GM18868 (cell line): ENCODE results near the gene PPM1H.
"Not testable (repeated sequence)": the region's sequence is repeated elsewhere in the genome, so short reads cannot be mapped to it uniquely, and the experiment has no call there.

Source experiments
- ATAC-seq: cut with Tn5 transposase; IDR thresholded peaks from one replicate; pipeline ENCODE4 v1.9.1; 2021; ENCODE audit warnings: mild to moderate bottlenecking, moderate library complexity; ENCODE audit not compliant: unreplicated experiment

Gene PPM1H

DNA sequence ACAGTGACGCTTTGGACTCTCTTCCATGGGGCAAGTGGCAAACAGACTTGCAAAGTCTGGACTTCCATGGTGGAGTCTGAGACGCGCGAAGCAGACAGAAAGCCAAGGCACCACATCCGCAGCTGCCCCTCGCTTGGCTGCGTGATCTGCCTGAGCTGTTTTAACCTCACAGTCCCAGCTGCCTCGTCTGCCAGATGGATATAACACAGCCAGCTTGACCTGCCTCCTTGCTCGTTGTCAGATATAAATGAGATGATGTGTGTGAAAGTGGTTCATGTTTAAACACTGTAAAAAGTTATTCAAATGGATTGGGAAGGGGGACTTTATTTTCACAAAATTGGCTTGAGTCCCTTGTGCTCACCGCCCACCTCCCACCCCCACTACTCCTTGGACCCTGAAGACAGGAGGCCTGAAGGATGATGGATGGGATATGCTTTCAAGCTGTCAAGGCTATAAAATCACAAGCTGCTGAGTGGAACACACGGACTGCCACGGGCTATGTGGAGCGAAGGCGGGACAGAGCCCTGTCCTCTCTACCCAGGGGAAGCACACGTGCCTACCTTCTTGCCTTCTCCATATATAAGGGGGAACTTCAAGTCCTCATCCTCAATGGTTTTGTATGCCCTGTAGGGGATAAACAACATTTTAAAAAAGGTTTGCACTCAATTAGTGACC, 241.4 kb downstream of the PPM1H start:
- ATAC-seq, result no peak

DNA sequence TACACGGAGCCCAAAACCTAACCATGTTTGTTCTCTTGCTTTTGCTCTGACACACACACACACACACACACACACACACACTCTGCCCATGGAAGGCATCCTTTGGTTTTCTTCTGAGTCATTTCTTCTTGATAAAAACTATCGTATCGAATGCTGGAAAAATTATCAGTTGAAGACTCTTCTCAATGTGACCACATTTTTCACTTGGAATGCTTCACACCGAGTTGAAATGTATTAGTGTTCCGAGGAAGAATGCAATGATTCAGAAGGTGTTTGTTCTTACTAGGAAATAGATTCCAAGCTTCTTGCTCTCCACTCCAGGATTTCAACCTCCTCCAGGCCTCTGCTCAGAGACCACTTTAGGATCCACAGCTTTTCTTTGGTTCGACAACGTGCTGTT, 242.1 kb downstream of the PPM1H start:
- no peak for ATAC-seq

DNA sequence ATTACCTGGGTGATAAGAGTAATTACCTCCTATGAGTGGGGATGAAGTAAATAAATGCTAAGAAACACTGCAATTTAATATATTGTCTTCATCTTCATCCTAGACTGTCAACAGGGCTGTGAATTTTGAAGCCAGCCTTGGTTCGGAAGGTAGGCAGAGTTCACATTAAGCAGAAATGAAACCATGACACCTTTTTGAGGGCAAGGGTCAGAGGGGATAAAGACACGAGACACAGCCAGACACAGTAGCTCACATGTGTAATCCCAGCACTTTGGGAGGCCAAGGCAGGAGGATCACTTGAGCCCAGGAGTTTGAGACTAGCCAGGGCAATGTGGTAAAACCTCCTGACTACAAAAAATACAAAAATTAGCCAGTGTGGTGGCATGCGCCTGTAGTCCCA, 243.6 kb downstream of the PPM1H start:
- no peak for ATAC-seq

DNA sequence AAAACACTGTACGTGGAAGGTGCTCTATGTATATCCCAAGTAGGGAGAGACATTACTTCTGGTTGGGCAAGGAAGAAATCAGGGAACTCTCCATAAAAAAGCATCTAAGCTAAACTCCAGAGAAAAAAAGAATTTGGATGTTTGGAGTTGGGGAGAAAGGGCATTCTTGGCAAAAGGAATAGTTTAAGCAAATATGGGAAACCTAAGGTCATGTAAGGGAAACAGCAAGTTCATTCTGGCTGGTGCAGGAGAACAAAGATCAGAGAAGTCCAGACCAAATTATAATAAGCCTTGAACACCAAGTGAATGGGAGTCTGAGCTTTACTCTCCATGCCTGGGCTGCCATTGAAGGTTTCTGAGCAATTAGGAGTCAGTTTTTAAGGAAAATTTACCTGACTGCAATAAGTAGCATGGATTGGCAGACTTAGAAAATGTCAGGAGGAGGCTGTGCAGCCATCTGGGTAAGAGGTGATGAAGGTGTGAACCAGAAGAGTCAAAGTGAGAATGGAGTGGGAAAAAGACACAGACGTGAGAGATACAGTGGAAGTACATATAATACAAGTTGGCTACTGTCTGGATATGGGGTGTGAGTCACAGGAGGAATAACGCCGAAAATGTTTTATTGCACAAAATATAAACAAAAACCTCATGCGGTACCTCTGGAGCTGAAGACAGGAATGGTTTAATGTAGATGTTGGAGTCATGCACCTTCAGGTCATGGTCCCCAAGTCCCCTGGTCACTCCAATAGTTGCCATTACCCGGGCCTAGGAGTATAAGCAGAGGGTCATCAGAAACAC, 245.7 kb downstream of the PPM1H start:
- no peak for ATAC-seq

DNA sequence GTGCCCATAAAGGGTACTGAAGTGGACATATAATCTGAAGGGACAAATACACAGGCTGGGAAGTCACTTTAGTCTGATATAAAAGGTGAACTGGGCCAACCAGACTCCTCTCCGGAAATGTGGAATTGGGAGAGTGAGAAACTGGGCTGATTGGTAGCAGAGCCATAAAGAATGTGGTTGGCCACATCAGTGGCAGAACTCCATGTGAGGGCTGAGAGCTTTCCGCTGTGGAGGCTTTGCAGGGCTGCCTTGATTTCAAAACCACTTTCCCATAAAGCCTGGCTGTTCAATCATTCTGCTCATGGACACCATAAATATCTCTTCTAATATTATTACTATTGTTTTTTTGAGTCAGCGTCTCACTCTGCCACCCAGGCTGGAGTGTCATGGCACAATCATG, 248.0 kb downstream of the PPM1H start:
- no peak for ATAC-seq

DNA sequence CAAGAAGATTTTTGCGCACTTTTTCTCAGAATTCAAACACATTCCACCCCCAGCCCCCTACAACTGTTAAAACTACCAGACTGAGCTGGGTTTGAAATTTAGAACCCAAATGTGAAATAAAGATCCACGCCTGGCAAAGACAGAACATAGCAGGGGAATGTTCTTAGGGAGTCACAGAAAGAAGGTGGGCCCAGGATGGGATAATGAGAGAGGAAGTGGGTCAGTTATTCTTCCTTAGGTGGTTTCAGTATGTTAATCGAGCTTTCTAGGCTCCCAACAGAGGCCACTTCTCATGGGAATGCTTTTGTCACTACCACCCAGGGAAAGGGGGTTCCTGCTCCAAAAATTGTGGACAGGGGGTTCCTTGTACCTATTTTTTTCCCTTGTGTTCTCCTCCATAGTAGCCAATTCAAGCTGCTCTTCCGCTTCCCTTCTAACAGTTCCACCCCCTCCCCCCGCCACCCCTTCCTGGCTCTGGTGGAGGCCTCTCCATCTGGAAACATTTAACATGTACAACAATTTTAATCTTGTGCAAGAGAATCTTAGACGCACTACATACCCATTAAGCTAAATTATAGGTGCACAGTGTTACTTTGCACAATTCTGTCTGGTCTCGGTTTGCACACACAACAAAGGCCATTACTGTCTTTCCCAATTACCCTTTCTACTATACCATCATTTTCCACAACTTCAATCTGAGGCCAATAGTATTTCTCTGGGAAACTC, 250.2 kb downstream of the PPM1H start:
- no peak for ATAC-seq

DNA sequence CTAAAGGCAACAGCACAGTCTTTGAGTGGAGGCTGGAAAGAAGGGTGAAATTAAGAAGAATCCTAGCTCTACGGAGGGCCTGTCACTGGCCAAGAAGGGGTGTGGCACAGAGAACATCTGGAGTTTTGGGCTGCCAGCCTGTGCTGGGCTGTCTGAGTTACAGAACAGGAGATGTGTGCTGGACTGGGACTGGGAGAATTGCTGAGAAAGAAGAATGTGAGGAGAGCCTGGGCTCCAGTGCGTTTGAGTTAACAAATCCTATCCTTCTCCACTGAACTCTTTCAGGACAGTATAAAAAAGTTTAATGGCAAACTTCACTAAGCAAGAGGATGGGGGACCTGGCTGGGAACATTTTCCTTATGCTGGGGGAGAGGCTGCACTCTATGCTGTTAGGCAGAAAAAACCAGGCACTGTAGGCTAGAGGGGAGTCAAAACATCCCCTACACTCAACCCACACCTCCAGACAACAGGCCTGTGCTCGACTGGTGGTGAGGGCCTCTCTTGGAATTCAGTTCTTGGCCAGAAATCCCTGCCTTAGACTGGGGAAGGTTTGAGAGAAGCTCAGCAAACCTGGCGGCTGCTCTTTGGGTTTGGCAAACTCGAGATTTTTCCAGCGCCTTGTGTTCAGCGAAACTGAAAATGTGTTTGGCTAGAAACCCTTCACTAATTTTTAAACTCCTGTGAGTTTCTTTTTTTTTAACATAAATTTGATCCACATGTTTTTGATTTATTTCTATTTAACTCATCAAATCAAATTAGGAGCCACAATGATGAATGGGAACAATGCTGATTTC, 251.0 kb downstream of the PPM1H start:
- no peak for ATAC-seq

DNA sequence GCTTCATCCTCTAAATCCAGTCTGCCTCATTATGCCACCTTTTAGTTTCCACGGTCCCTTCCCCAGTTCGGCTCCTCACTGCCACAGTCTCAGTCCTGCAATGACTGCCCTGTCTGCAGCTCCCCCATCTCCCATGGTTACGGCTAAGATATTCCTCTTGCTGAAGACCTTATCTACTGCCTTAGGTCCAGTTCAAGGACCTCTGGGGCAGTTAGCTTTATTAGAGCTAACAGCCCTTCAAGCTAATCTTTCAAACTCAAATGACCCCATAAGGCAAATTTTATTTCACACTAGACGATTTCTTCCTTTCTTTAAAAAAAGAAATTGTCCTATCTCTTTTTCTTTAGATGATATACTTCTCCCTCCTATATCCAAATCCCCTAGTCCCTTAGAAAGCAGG, 253.6 kb downstream of the PPM1H start:
- ATAC-seq, result no peak

DNA sequence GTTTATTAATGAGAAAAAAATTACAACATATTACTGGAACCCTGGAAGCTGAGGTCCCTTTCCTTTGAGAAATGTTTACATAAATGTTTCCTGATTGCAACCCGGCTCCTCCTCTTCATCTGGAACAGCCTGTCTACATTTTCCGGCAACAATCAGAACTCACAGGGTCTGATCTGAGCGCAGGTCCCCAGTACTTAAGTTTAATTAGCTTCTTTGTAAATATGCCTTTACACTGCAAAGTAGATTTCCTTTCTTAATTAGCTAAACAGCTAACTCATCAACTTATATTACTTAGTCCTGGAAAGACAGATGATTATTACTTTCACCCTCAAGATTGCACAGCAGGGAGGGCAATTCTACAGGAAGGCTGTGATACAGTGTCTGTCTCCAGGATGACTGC, 255.3 kb downstream of the PPM1H start:
- ATAC-seq, result no peak

DNA sequence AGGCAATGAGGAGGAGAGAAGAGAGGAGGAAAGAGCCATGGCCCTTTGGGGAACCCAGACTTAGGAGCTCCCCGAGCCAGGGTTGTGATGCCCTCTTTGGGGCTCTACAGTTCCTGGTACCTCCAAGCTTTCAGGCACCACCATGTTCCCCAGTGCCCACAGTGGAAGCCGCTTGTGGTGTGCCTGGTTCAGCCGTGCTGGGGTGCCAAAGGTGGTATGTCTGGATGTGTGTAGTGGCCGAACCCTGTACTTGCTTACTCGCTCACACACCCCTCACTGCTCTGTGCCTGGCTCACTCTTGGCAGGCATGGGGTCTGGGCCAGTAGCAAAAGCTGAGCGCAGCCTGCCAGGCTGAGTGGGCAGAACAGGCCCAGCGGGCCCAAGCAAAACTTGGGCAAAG, 257.6 kb downstream of the PPM1H start:
- no peak for ATAC-seq

DNA sequence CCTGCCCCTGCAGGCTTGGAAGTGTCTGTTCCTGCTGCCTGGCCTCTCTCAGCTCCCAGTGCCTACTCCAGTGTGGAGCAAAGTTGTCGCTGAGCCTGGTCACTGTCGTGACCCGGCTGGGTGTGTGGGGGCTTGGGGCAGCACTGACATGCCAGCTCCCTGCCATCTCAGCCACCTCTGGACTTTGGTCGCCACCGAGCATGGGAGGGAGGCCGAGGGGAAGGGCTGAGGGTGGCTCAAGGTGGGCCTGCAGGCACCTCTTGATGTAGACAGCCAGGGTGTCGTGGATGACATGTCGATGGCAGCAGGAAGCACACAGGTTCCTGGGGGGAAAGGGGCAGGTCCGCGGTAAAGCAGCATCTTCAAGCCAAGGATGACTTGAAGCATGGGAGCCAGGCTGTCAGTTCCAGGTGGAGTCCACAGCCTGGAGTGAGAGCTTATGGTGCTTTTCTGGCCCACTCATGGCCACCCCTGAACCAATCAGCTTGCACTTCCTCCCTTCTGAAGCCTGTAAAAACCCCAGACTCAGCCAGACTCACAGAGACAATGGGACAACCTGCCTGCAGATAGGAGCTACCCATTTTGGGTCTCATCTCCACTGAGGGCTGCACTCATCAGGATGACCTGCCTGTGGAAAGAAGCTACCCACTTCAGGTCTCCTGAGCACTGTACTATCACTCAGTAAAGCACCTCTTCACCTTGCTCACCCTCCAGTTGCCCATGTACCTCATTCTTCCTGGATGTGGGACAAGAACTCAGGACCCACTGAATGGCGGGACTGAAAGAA, 258.2 kb downstream of the PPM1H start:
- no peak for ATAC-seq

DNA sequence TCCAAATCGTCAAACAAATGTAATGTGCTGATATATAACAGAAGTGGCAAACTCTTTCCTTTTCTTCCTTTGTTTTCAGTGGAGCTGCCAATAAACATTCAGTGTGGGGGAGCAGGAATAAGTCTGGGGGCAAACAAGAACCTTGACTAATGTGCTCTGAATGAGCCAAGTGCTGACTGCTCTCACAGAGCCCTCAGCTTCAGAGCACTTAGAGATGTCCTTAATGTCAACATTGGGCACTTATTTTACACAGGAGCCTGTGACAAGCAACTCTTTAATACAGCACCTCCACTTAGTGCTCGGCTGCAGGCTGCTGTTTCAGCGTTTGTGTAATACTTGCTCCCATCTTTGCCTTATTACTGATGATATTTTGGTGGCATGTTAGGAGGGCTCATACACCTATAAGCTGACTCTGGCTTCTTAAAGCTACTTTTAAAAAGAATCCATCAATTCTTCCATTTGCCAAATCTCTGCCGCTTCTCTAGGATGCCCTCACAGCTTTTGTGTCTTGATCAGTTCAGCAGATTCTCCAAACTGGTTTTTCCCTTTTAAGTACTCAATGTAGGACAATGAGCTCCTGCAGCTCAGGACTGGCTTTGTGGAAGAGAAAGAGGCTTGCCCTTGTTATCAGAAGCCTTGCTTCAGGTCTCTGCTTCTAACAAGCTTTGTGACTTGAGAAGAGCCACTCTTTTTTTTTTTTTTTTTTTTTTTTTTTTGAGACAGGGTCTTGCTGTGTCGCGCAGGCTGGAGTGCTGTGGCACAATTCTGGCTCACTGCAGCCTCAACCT, 261.7 kb downstream of the PPM1H start:
- no peak for ATAC-seq

DNA sequence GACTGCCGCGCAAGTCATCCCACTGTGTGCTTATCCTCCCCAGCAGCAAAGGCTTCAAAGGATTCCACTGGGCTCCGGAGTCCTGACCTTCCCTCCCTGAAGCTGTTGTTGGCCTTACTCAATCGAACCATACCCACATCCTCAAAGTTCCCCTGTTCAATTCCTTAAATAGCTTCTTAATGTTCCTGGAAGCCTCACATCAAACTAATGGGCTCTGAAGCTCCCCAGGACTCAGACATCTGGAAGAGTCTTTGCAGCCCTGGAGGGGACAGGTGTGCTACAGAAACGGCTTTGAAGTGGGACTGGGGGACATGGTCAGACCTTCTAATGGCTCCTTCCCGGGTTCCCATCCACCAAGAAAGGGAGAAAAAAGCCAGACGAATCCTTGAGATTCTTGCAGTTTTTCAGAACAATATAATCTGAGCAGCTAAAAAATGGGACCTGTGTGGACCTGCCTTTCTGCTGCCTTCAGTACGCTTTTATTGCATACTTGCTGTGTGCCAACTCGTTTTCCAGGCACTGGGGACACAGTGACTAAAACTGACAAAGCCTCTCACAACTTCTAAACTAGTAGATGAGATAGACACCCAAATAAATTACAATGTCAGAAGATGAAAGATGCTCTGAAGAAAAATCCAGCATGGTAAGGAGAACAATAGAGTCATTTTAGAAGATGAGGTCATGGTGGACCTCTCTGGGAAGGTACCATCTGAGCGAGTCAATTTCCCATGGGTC, 263.8 kb downstream of the PPM1H start:
- no peak for ATAC-seq

DNA sequence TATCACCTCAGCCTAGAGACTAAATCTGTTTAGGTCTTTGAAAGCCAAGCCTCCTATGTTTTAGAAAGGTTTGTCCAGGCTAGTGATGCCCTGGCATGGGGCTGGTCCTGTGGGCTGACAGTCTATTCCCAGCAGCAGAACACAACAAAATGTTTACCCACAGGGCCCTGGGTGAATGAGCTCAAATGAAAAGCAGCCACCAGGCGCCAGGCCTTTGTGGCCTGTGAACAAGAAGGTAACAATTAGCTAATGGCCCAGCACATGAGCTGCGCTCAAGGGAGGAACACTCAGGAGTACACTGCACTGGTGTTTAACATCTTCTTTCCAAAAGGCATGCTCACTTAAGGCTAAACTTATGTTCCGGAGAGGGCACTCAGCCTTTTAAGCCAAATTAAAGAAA, 266.2 kb downstream of the PPM1H start:
- no peak for ATAC-seq

DNA sequence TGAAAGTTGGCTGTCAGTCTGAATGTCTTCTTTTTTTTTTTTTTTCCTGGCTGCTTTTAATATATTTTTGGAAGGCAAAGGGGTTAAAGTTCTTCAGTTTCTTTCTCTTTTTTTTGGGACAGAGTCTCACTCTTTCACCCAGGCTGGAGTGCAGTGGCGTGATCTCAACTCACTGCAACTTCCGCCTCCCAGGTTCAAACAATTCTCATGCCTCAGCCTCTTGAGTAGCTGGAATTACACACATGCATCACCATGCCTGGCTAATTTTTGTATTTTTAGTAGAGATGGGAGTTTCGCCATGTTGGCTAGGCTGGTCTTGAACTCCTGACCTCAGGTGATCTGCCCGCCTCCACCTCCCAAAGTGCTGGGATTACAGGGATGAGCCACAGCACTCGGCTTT, 270.0 kb downstream of the PPM1H start:
- ATAC-seq, result not testable (repeated sequence)

DNA sequence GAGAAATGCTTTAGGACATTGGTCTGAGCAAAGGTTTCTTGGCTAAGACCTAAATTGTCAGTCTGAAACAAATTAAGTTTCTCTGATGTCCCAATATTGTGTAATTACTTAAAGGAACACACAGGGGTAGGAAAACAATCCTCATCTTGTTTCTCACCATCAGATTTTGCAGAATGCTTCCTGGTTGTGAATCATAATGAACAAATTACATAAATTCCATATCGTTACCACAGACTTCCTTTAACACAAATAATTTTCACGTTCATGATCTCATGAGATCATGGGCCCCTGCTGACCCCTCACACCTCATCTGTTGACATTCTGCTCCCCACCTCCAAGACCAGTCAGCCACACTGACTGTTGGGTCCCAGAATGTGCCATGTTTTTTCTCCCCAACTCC, 274.2 kb downstream of the PPM1H start:
- no peak for ATAC-seq

DNA sequence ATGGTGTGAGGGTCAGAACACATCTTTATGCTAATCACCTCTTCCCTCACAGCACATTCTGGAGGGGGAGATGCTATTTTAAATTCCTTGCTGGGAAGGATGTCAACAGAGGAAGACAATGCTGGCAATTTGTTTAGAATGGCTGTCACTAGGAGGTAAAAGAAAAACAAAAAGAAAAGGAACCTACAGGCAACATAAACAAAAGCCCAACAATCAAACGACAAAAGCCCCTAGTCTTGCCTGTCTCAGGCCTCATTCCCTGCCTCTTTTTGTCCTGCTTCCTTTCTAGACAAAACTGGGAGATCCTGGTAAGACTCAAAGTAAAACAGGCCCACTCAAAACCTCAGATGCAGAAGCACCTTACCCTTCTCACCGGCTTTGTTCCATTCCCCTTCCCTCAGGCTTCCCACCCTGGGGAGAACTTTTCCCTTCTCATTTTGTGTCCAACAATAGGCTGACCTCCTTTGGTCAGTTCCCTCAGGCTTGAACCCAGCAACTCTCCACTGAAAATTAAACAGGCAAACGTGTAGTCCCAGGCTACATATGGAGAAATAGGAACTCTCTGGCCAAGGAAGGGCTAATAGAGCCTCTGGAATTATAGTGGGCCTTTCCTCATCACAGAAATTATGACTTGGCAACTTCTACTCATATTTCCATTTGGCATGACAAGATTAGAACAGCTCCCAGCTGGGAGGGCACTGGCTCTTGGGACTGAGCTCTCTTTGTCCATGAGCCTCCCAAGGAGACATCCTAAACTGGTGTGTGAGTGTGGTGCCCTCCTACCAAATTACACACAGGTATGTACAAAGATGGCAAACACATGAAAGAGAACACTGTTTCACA, 275.3 kb downstream of the PPM1H start:
- ATAC-seq, result no peak

DNA sequence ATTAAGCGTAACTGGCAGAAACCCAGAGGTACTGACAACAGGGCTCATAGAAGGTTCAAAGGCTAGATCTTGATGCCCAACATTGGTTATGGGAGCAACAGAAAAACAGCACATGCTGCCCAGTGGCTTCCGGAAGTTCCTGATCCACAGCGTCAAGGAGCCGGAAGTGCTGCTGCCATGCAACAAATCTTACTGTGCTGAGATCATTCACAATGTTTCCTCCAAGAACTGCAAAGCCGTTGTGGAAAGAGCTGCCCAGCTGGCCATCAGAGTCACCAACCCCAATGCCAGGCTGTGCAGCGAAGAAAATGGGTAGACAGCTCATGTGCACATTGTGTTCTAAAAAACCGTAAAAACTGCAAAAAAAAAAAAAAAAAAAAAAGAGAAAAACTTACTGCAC, 276.0 kb downstream of the PPM1H start:
- no peak for ATAC-seq
